ENCODE data around the gene C12orf42.
"Not testable (repeated sequence)": the region's sequence is repeated elsewhere in the genome, so short reads cannot be mapped to it uniquely, and the experiment has no call there.

C12orf42 gene

GRCh38 chr12:103494734-103495468 is 867 bp downstream of the C12orf42 start:
- DNase-seq (ENCODE audit: low spot score) = no peak

DNA sequence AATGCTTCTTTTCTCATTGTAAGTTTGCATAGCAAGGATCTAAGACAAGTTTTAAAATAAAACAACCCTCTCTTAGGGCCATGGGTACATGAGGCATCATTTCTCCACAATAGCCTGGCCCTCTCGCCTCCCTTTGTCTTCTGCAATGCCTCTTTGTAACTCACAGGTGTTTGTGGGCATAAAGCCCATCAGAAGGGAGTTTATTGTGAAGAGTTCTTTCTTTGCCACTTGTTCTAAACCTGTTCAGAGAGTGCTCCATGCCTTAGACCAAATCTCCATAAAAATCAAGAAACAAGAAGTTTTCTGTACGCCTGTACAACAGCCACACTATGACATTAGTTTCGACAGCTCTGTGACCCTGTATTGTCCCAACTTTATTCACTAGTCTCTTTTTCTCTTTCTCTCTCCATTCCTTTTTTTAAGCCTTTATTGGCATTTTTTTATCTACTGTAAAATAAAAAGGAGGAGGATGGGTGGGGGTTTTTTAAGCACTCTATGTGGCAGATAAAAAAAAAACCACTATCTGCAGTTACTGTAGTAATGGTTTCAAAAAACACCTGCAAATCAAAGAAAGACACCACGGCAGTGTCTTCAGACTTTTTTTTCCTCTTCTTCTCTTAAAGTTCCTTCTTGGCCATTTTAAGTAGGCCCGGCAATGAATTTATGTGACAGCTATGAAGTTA is 1.6 kb downstream of the C12orf42 start:
- DNase-seq (ENCODE audit: low spot score) = no peak

DNA sequence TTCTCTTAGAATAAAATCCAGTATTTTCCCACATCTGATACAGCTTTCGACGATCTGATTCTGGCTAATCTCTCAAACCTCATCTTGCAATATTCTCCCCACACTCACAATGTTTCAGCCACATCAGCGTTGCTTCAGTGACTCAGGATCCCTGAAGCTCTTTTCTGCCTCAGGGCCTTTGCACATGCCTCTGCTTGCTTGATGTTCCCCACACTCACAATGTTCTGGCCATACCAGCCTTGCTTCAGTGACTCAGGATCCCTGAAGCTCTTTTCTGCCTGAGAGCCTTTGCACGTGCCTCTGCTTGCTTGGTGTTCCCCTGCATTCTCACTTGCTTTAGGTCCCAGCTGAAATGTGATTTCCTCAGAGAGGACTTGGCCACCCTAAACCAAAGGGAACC is 2.6 kb downstream of the C12orf42 start:
- no peak for DNase-seq (ENCODE audit: low spot score)

- DNase-seq (ENCODE audit: low spot score) = no peak
Measured at GRCh38 chr12:103482365-103482764, 13.4 kb downstream of the C12orf42 start.

DNA sequence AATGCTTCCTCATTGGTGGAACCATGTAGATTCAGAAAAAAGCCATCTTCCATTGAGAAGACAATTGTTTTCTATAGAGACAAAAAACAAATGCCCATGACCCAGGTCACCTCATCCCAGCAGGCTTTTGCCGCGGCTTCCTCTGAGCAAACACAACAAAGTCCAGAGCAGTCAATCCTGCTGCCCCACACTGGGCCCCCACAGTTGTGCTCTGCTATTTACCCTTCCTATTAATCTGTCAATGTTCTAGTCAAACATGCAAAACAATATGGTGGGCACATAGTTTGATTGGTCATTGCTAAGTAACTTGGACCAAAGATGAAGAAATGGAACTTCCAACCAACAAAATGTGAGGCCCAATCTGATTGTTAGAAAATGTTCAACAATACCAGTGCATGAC is 20.7 kb downstream of the C12orf42 start:
- DNase-seq (ENCODE audit: low spot score) = no peak

- no peak for DNase-seq (ENCODE audit: low spot score)
Measured at GRCh38 chr12:103470664-103471063, 25.1 kb downstream of the C12orf42 start.

DNA sequence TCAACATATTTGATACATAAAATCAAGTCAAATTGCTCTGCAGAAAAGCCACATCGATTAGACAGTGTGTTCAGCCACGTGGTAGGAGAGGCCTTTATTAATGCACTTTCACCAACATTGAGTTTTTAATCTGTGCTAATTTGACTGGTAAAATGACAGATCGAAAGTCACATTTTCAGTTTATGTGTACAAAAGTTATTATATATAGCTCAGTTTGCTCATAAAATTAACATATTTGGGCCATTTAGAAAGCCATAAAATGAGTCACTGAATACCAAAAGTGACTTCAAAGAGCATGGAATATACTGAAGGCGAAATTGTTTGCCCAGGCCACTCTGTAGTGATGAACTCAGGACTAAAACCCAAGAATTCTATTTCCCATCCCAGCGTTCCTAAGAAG is 26.0 kb downstream of the C12orf42 start:
- no peak for DNase-seq (ENCODE audit: low spot score)

- no peak for DNase-seq (ENCODE audit: low spot score)
Measured at GRCh38 chr12:103468837-103469236, 26.9 kb downstream of the C12orf42 start.

- no peak for DNase-seq (ENCODE audit: low spot score)
Measured at GRCh38 chr12:103462675-103463074, 33.1 kb downstream of the C12orf42 start.

- DNase-seq (ENCODE audit: low spot score) = no peak
Measured at GRCh38 chr12:103457471-103457870, 38.3 kb downstream of the C12orf42 start.

DNA sequence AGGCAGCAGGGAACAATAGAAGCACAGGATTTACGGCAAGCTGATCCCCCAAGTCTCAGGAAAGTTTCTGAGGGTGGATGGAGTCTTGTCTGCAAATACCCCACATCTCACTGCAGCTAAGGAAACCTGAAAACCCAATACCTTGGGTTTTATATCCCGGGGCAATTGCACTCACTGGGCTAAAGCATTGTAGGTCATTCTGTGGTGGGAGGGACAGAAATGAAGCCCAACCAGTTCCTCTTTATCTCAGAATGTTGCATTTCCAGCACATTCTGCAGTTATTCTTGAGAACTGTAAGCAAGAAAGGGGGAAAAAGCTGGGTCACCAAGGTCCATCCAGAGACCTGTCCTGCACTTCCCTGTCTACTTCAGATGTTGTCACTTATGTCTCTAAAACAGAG is 39.8 kb downstream of the C12orf42 start:
- no peak for DNase-seq (ENCODE audit: low spot score)

DNA sequence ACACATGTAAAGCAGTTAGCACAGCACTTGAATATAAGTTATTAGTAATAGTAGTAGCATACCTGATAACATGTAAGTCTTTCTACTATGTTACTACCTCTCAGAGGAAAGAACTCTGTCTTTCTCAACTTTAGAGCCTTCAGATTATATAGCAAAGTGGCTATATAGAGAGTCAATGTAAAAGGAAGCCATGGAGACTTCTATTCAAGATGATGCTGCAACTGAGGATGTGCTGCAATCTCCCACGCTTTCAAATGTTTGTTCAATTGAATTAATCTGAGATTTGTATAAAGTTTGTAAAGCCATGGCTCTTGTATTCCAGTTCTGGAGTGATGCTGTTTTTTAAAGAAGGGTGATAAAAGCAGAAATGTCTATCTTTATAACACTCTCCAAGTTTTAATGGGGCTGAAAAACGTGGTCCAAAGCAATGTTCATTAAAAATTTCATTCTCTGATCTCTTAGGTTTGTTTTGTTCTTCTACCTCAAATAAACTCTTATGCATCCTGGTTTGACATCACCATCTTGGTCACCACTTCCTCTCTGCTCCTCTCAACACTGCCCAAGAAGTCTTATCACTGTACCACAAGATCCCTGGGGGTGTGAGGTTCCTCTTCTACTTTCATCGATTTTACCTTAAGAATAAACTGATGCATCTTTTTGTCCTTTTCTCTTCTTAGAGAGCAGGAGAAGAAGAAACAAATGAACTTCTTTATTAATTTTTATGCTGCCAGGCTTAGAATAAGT is 40.6 kb downstream of the C12orf42 start:
- peak; percentile 15 for DNase-seq (ENCODE audit: low spot score)

DNA sequence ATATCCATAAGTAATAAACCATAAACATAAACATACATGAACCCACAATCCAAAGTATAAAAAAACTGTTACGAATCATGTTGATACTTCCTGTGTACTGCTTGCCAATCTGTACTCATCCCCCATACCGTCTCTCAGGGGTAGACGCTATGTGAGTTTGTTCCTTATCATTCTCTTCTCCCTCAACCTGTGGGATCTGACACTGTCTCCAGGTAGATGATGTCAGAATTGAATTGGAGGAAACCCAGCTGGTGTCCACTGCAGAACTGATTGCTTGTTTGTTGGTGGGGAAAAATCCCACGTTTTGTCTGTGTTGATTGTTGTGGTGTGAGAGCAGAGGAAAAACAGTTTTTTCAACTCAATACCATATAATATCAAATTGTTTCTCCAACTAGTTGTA is 50.8 kb downstream of the C12orf42 start:
- DNase-seq (ENCODE audit: low spot score) = no peak

GRCh38 chr12:103442822-103443221 is 52.9 kb downstream of the C12orf42 start:
- no peak for DNase-seq (ENCODE audit: low spot score)

GRCh38 chr12:103442182-103442555 is 53.6 kb downstream of the C12orf42 start:
- DNase-seq (ENCODE audit: low spot score) = no peak

- peak; percentile 69 for DNase-seq (ENCODE audit: low spot score)
Measured at GRCh38 chr12:103441437-103442181, 54.2 kb downstream of the C12orf42 start.

DNA sequence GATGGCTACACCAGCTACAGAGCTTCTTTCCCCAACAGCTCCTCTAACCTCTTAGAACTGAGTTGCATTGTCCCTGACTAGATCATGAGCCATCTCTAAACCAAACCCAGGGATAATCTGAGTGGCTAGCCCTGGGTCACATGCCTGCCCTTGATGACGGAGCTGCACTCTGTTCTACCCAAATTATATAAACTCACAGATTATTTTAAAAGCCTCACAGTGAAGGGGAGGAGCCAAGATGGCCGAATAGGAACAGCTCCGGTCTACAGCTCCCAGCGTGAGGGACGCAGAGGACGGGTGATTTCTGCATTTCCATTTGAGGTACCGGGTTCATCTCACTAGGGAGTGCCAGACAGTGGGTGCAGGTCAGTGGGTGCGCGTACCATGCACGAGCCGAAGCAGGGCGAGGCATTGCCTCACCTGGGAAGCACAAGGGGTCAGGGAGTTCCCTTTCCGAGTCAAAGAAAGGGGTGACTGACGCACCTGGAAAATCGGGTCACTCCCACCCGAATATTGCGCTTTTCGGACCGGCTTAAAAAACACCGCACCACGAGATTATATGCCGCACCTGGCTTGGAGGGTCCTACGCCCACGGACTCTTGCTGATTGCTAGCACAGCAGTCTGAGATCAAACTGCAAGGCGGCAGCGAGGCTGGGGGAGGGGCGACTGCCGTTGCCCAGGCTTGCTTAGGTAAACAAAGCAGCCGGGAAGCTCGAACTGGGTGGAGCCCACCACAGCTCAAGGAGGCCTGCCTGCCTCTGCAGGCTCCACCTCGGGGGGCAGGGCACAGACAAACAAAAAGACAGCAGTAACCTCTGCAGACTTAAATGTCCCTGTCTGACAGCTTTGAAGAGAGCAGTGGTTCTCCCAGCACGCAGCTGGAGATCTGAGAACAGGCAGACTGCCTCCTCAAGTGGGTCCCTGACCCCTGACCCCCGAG is 61.3 kb downstream of the C12orf42 start:
- not testable (repeated sequence) for DNase-seq (ENCODE audit: low spot score)

GRCh38 chr12:103431950-103432349 is 63.8 kb downstream of the C12orf42 start:
- no peak for DNase-seq (ENCODE audit: low spot score)

- no peak for DNase-seq (ENCODE audit: low spot score)
Measured at GRCh38 chr12:103431387-103431786, 64.4 kb downstream of the C12orf42 start.

DNA sequence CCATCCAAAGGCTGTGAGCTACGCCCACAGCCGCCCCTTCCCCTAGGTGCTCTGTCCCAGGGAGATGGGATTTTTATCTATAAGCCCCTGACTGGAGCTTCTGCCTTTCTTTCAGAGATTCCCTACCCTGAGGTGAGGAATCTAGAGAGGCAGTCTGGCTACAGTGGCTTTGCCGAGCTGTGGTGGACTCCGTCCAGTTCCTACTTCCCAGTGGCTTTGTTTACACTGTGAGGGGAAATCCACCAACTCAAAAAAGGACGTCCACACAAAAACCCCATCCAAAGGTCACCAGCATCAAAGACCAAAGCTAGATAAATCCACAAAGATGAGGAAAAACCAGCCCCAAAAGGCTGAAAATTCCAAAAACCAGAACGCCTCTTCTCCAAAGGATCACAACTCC is 70.1 kb downstream of the C12orf42 start:
- not testable (repeated sequence) for DNase-seq (ENCODE audit: low spot score)
